HG03432 (cell line): ENCODE data around the gene KRTAP26-1.

Experiments
- ATAC-seq: cut with Tn5 transposase; IDR thresholded peaks from one replicate; pipeline ENCODE4 v1.9.1; 2021; ENCODE audit warnings: mild to moderate bottlenecking, moderate library complexity; ENCODE audit not compliant: unreplicated experiment

Gene KRTAP26-1

GRCh38 chr21:30320215-30320614, at the start of gene KRTAP26-1:
KRTAP26-1 (minus strand) TSS chr21:30320315; CDS start chr21:30320035, 280 bp downstream.
- no peak for ATAC-seq

- ATAC-seq: no peak
Measured at GRCh38 chr21:30355906-30356305, 35.8 kb upstream of the KRTAP26-1 start.

GRCh38 chr21:30354308-30355005, 34.3 kb upstream of the KRTAP26-1 start:
- no peak for ATAC-seq

- no peak for ATAC-seq
Measured at GRCh38 chr21:30351534-30351933, 31.4 kb upstream of the KRTAP26-1 start.

GRCh38 chr21:30349572-30349971, 29.5 kb upstream of the KRTAP26-1 start:
- no peak for ATAC-seq

- ATAC-seq: no peak
Measured at GRCh38 chr21:30348506-30348905, 28.4 kb upstream of the KRTAP26-1 start, which contains the start of gene KRTAP23-1. KRTAP23-1 (minus strand) TSS chr21:30348606; CDS start chr21:30348606, 0 bp downstream.

- no peak for ATAC-seq
Measured at GRCh38 chr21:30345014-30345413, 24.9 kb upstream of the KRTAP26-1 start.

- ATAC-seq: peak; percentile 65
Measured at GRCh38 chr21:30340714-30341573, 20.8 kb upstream of the KRTAP26-1 start.

- no peak for ATAC-seq
Measured at GRCh38 chr21:30338717-30339116, 18.6 kb upstream of the KRTAP26-1 start.

GRCh38 chr21:30337772-30338171, 17.7 kb upstream of the KRTAP26-1 start:
- ATAC-seq: no peak

GRCh38 chr21:30337276-30337744, 17.2 kb upstream of the KRTAP26-1 start, which contains the start of gene KRTAP27-1:
KRTAP27-1 (minus strand) TSS chr21:30337694; CDS start chr21:30337668, 26 bp downstream.
- ATAC-seq: no peak

GRCh38 chr21:30336596-30336995, 16.5 kb upstream of the KRTAP26-1 start:
- no peak for ATAC-seq

- ATAC-seq: no peak
Measured at GRCh38 chr21:30333736-30334135, 13.6 kb upstream of the KRTAP26-1 start.

- ATAC-seq: no peak
Measured at GRCh38 chr21:30332681-30333080, 12.6 kb upstream of the KRTAP26-1 start.

GRCh38 chr21:30329203-30329875, 9.2 kb upstream of the KRTAP26-1 start:
- ATAC-seq: no peak

GRCh38 chr21:30326390-30326789, 6.3 kb upstream of the KRTAP26-1 start:
- no peak for ATAC-seq

- no peak for ATAC-seq
Measured at GRCh38 chr21:30315701-30316100, 4.4 kb downstream of the KRTAP26-1 start.

GRCh38 chr21:30306884-30307283, 13.2 kb downstream of the KRTAP26-1 start:
- no peak for ATAC-seq

- ATAC-seq: no peak
Measured at GRCh38 chr21:30305136-30305535, 15.0 kb downstream of the KRTAP26-1 start.

- ATAC-seq: no peak
Measured at GRCh38 chr21:30289215-30289614, 30.9 kb downstream of the KRTAP26-1 start, which contains the start of gene KRTAP25-1. KRTAP25-1 (minus strand) TSS chr21:30289514; CDS start chr21:30289490, 24 bp downstream.

GRCh38 chr21:30282850-30283249, 37.3 kb downstream of the KRTAP26-1 start, which contains the start of gene KRTAP24-1:
KRTAP24-1 (minus strand) TSS chr21:30282950; CDS start chr21:30282932, 18 bp downstream.
- ATAC-seq: no peak
